K562 (cell line): ENCODE measurements around the gene GJA1.

Source experiments
- ARID4B ChIP-seq: sonication (generic); formaldehyde crosslinking; IDR thresholded peaks from 2 replicates; pipeline ENCODE4 v1.8.0; 2022; ENCODE audit warnings: mild to moderate bottlenecking, missing genetic modification reagents
- EZH2 ChIP-seq: IDR thresholded peaks from 2 replicates; pipeline ENCODE4 v1.6.1; 2012; ENCODE audit warnings: low read depth, mild to moderate bottlenecking, inconsistent platforms, low read length, borderline replicate concordance
- FIP1L1 ChIP-seq: fragments of 200-400 bp; formaldehyde crosslinking; IDR thresholded peaks from 2 replicates; pipeline ENCODE4 v1.6.1; 2018; ENCODE audit warnings: mild to moderate bottlenecking, low read depth, low read length; ENCODE audit not compliant: poor library complexity, severe bottlenecking
- GTF2F1 ChIP-seq: IDR thresholded peaks from 2 replicates; pipeline ENCODE4 v1.6.1; 2011; ENCODE audit warnings: low read depth, low read length, improper control_type of control experiment
- MAFG ChIP-seq: fragments of 450-650 bp; conservative IDR thresholded peaks from 2 replicates; pipeline ENCODE4 v1.6.1; 2016; ENCODE audit warnings: missing genetic modification characterization, missing compliant biosample characterization
- NFXL1 ChIP-seq: fragments of 450-650 bp; formaldehyde crosslinking; IDR thresholded peaks from 2 replicates; pipeline ENCODE4 v1.4.0; 2021; ENCODE audit warnings: mild to moderate bottlenecking
- RFX5 ChIP-seq: IDR thresholded peaks from 2 replicates; pipeline ENCODE4 v1.6.1; 2011; ENCODE audit warnings: low read depth, mild to moderate bottlenecking, improper control_type of control experiment, low read length
- SREBF2 ChIP-seq: sonication (generic); formaldehyde crosslinking; IDR thresholded peaks from 2 replicates; pipeline ENCODE4 v1.4.0; 2020; ENCODE audit warnings: mild to moderate bottlenecking, missing genetic modification reagents
- SRSF9 ChIP-seq: fragments of 200-400 bp; formaldehyde crosslinking; IDR thresholded peaks from 2 replicates; pipeline ENCODE4 v1.6.1; 2017; ENCODE audit warnings: low read depth, low read length, borderline replicate concordance
- TF ChIP-seq, protein P1 (sequence below): sonication (generic); formaldehyde crosslinking; IDR thresholded peaks from 2 replicates; pipeline ENCODE4 v1.8.1; 2023; ENCODE audit warnings: mild to moderate bottlenecking, missing genetic modification reagents
- TF ChIP-seq, protein P2 (sequence below), 3 experiments: IDR thresholded peaks in 2 of 3; conservative IDR thresholded peaks in 1 of 3; 2 replicates each; pipeline ENCODE4 v1.5.1; 2011 to 2012; ENCODE audit warnings: low read length in 3 of 3, mild to moderate bottlenecking in 3 of 3, control low read depth in 2 of 3, improper control_type of control experiment in 1 of 3, inconsistent platforms in 1 of 3, low read depth in 1 of 3, mixed read lengths in 1 of 3, moderate library complexity in 1 of 3; ENCODE audit not compliant: insufficient read depth in 2 of 3

- TF ChIP-seq, protein P1, sequence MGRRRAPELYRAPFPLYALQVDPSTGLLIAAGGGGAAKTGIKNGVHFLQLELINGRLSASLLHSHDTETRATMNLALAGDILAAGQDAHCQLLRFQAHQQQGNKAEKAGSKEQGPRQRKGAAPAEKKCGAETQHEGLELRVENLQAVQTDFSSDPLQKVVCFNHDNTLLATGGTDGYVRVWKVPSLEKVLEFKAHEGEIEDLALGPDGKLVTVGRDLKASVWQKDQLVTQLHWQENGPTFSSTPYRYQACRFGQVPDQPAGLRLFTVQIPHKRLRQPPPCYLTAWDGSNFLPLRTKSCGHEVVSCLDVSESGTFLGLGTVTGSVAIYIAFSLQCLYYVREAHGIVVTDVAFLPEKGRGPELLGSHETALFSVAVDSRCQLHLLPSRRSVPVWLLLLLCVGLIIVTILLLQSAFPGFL (CRISPR knock-in tag) = no peak
- TF ChIP-seq, protein P2, sequence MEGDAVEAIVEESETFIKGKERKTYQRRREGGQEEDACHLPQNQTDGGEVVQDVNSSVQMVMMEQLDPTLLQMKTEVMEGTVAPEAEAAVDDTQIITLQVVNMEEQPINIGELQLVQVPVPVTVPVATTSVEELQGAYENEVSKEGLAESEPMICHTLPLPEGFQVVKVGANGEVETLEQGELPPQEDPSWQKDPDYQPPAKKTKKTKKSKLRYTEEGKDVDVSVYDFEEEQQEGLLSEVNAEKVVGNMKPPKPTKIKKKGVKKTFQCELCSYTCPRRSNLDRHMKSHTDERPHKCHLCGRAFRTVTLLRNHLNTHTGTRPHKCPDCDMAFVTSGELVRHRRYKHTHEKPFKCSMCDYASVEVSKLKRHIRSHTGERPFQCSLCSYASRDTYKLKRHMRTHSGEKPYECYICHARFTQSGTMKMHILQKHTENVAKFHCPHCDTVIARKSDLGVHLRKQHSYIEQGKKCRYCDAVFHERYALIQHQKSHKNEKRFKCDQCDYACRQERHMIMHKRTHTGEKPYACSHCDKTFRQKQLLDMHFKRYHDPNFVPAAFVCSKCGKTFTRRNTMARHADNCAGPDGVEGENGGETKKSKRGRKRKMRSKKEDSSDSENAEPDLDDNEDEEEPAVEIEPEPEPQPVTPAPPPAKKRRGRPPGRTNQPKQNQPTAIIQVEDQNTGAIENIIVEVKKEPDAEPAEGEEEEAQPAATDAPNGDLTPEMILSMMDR (IDR thresholded peaks at IDR 0.05 in 2 of 3, conservative IDR thresholded peaks at IDR 0.05 in 1 of 3; ENCODE audit: insufficient read depth in 2 of 3, low read depth in 1 of 3, low read length in 3 of 3) = no peak
- TF ChIP-seq FIP1L1 (no peak), MAFG (no peak), NFXL1 (no peak), ARID4B (CRISPR knock-in tag) (no peak), EZH2 (no peak), GTF2F1 (no peak), SREBF2 (no peak), SRSF9 (no peak), RFX5 (no peak)
Measured at GRCh38 chr6:121497970-121498375, 62.5 kb downstream of the GJA1 start.
